Gastrocnemius medialis (tissue), 4 donors: ENCODE data around the gene AHI1.

Source experiments
- POLR2A ChIP-seq, 2 donors: fragments of 450-650 bp; IDR thresholded peaks; one replicate each; pipeline ENCODE4 v1.6.1; 2017; ENCODE audit warnings: antibody characterized with exemption in 2 of 2, mild to moderate bottlenecking in 2 of 2, moderate library complexity in 2 of 2
- TF ChIP-seq, protein P1 (sequence below), 5 experiments: fragments of 450-650 bp in 3 of 5; fragments of 200-600 bp in 2 of 5; sonication (generic) in 2 of 5; IDR thresholded peaks in 4 of 5; conservative IDR thresholded peaks in 1 of 5; 1 replicate in 4 of 5; 2 replicates in 1 of 5; pipeline ENCODE4 v1.5.1; 2016 to 2019; ENCODE audit warnings: antibody characterized with exemption in 5 of 5, mild to moderate bottlenecking in 3 of 5, moderate library complexity in 3 of 5

DNA sequence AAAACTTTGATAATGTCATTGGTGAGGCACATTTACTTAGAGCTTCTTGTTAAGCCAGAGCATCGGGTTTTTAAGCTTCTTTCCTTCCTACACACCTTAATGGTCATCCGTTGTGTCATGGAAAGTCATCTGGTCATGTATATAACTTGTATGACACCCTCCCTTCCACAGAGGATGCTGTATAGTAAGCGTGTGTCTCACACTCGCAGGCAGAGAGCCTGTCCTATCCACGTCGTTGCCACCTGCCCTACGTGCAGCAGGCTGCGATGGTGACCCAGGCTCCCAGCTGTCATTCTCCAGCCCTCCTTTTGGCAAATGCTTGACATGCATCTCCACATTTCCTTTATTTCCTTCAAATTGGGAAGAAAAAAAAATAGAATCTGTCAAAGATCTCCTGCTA is 230.9 kb downstream of the AHI1 start:
- TF ChIP-seq, protein P1, sequence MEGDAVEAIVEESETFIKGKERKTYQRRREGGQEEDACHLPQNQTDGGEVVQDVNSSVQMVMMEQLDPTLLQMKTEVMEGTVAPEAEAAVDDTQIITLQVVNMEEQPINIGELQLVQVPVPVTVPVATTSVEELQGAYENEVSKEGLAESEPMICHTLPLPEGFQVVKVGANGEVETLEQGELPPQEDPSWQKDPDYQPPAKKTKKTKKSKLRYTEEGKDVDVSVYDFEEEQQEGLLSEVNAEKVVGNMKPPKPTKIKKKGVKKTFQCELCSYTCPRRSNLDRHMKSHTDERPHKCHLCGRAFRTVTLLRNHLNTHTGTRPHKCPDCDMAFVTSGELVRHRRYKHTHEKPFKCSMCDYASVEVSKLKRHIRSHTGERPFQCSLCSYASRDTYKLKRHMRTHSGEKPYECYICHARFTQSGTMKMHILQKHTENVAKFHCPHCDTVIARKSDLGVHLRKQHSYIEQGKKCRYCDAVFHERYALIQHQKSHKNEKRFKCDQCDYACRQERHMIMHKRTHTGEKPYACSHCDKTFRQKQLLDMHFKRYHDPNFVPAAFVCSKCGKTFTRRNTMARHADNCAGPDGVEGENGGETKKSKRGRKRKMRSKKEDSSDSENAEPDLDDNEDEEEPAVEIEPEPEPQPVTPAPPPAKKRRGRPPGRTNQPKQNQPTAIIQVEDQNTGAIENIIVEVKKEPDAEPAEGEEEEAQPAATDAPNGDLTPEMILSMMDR (IDR thresholded peaks at IDR 0.05 in 4 of 5, conservative IDR thresholded peaks at IDR 0.05 in 1 of 5): no peak
- TF ChIP-seq POLR2A (IDR thresholded peaks at IDR 0.05): no peak
